NCI-H2196 (cell line): ENCODE results near the gene ARHGAP8.
A peak's percentile ranks its signal among the peaks of the same experiment; 100 is the strongest.

Source experiments
- DNase-seq: peaks from one replicate; lab custom pipeline; 2025; ENCODE audit not compliant: unreplicated experiment; lab: John Stamatoyannopoulos, UW

ARHGAP8 gene

GRCh38 chr22:44764974-44765373 is 12.6 kb downstream of the ARHGAP8 start:
- no peak for DNase-seq

GRCh38 chr22:44765571-44766285 is 13.4 kb downstream of the ARHGAP8 start:
- DNase-seq, result peak; percentile 56

- DNase-seq, result no peak
Measured at GRCh38 chr22:44773082-44773481, 20.7 kb downstream of the ARHGAP8 start.

- DNase-seq, result no peak
Measured at GRCh38 chr22:44775862-44776261, 23.5 kb downstream of the ARHGAP8 start.

GRCh38 chr22:44776605-44777363 is 24.4 kb downstream of the ARHGAP8 start:
- no peak for DNase-seq

GRCh38 chr22:44777364-44777755 is 25.0 kb downstream of the ARHGAP8 start:
- no peak for DNase-seq

GRCh38 chr22:44780876-44781449 is 28.6 kb downstream of the ARHGAP8 start:
- no peak for DNase-seq

- peak; percentile 16 for DNase-seq
Measured at GRCh38 chr22:44782363-44782963, 30.1 kb downstream of the ARHGAP8 start.

GRCh38 chr22:44783091-44783490 is 30.7 kb downstream of the ARHGAP8 start:
- DNase-seq, result no peak

GRCh38 chr22:44783581-44783980 is 31.2 kb downstream of the ARHGAP8 start:
- DNase-seq, result no peak

- DNase-seq, result no peak
Measured at GRCh38 chr22:44786136-44786535, 33.8 kb downstream of the ARHGAP8 start.

GRCh38 chr22:44786610-44787009 is 34.2 kb downstream of the ARHGAP8 start:
- no peak for DNase-seq

GRCh38 chr22:44787832-44788231 is 35.5 kb downstream of the ARHGAP8 start:
- no peak for DNase-seq

- no peak for DNase-seq
Measured at GRCh38 chr22:44793106-44793505, 40.7 kb downstream of the ARHGAP8 start.

GRCh38 chr22:44793506-44794172 is 41.3 kb downstream of the ARHGAP8 start:
- no peak for DNase-seq

- DNase-seq, result no peak
Measured at GRCh38 chr22:44795701-44796630, 43.6 kb downstream of the ARHGAP8 start.

- no peak for DNase-seq
Measured at GRCh38 chr22:44797181-44797725, 44.9 kb downstream of the ARHGAP8 start.

GRCh38 chr22:44799077-44799945 is 46.9 kb downstream of the ARHGAP8 start:
- DNase-seq, result no peak
